ENCODE measurements around the gene AFAP1L1. TPM values are rescaled to one million over a fixed set of nuclear protein-coding genes. Genes with fewer than 3 reads are reported as not detected.

Gene AFAP1L1
- total RNA-seq, 1 donor from 2014 or later = 0.36 TPM

DNA sequence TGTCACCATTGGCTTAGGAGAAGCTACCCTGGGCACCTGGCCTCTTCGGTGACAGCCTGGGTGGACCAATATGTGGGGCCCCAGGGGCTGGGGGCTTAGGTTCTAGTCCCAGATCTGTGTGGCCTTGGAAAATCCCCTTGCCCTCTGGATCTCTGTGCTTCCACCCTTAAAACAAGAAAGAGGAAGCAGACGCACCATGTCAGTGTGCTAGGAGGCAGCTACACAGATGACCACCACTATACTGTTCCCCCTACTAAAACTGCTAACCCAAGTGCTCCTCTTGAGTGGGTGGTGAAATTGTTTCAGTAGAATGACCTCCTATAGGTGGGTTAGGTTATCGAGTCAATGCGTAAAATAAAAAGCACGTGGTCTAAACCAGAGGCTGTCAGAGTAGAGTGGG lies 31.0 kb downstream of the AFAP1L1 start:
- TF ChIP-seq CTCF (IDR thresholded peaks at IDR 0.05) (no peak), EZH2phosphoT487 (IDR thresholded peaks at IDR 0.05) (no peak), EZH2 (IDR thresholded peaks at IDR 0.05) (no peak)
- H3K36me3 ChIP-seq = no peaks in the 10 kb centered on the region
- no peaks in the 10 kb centered on the region for H3K79me2 ChIP-seq (ENCODE audit: low read depth)
- no peaks in the 10 kb centered on the region for H3K4me1 ChIP-seq
- no peak for DNase-seq (ENCODE audit: low spot score)
- Mint-ChIP-seq H3K27me3 (ENCODE audit: insufficient read depth, low read depth) (peaks cover 6% of the 10 kb centered on the region), H3K4me1 (peaks cover 8% of the 10 kb centered on the region), H3K36me3 (no peaks in the 10 kb centered on the region), H3K27ac (no peak overlapping the region), H3K4me3 (no peak overlapping the region), H3K9me3 (no peaks in the 10 kb centered on the region)
- H3K9ac ChIP-seq = no peak overlapping the region
- no peak overlapping the region for H3K4me3 ChIP-seq
- no peaks in the 10 kb centered on the region for H3K9me3 ChIP-seq (ENCODE audit: low read depth)
- H3K27me3 ChIP-seq = no peaks in the 10 kb centered on the region
- no peaks in the 10 kb centered on the region for H4K20me1 ChIP-seq (ENCODE audit: low read depth)
- no peak overlapping the region for H3K27ac ChIP-seq
- H3F3A ChIP-seq (ENCODE audit: low read depth) = no peaks in the 10 kb centered on the region
- H2AFZ ChIP-seq (replicated peaks) = no peak overlapping the region
- H3K4me2 ChIP-seq = no peak overlapping the region

GRCh38 chr5:149303210-149303609 lies 31.6 kb downstream of the AFAP1L1 start:
- Histone ChIP-seq H3K27ac (no peak overlapping the region), H3K9me3 (ENCODE audit: low read depth) (no peaks in the 10 kb centered on the region), H3K36me3 (no peaks in the 10 kb centered on the region), H3F3A (ENCODE audit: low read depth) (no peaks in the 10 kb centered on the region), H3K4me1 (no peaks in the 10 kb centered on the region), H4K20me1 (ENCODE audit: low read depth) (no peaks in the 10 kb centered on the region), H3K27me3 (no peaks in the 10 kb centered on the region), H2AFZ (replicated peaks) (no peak overlapping the region), H3K4me3 (no peak overlapping the region), H3K79me2 (ENCODE audit: low read depth) (no peaks in the 10 kb centered on the region), H3K4me2 (no peak overlapping the region), H3K9ac (no peak overlapping the region)
- TF ChIP-seq EZH2phosphoT487 (IDR thresholded peaks at IDR 0.05) = no peak
- no peak for TF ChIP-seq EZH2 (IDR thresholded peaks at IDR 0.05)
- TF ChIP-seq CTCF (IDR thresholded peaks at IDR 0.05) = no peak
- H3K27me3 Mint-ChIP-seq (ENCODE audit: insufficient read depth, low read depth) = peaks cover 3% of the 10 kb centered on the region
- no peak overlapping the region for H3K4me3 Mint-ChIP-seq
- no peaks in the 10 kb centered on the region for H3K9me3 Mint-ChIP-seq
- no peak for DNase-seq (ENCODE audit: low spot score)
- no peak overlapping the region for H3K27ac Mint-ChIP-seq
- peaks cover 8% of the 10 kb centered on the region for H3K4me1 Mint-ChIP-seq
- H3K36me3 Mint-ChIP-seq = no peaks in the 10 kb centered on the region

GRCh38 chr5:149304195-149305078 lies 32.8 kb downstream of the AFAP1L1 start:
- Histone ChIP-seq H3K9ac (no peak overlapping the region), H3K27ac (no peak overlapping the region), H3K79me2 (ENCODE audit: low read depth) (no peaks in the 10 kb centered on the region), H3K4me3 (no peak overlapping the region), H3K9me3 (ENCODE audit: low read depth) (no peaks in the 10 kb centered on the region), H3K27me3 (no peaks in the 10 kb centered on the region), H3K4me2 (no peak overlapping the region), H2AFZ (replicated peaks) (no peak overlapping the region), H3F3A (ENCODE audit: low read depth) (no peaks in the 10 kb centered on the region), H3K4me1 (no peaks in the 10 kb centered on the region), H4K20me1 (ENCODE audit: low read depth) (no peaks in the 10 kb centered on the region), H3K36me3 (no peaks in the 10 kb centered on the region)
- no peak overlapping the region for H3K4me3 Mint-ChIP-seq
- H3K27ac Mint-ChIP-seq = no peak overlapping the region
- TF ChIP-seq CTCF (IDR thresholded peaks at IDR 0.05) = no peak
- no peak for TF ChIP-seq EZH2phosphoT487 (IDR thresholded peaks at IDR 0.05)
- TF ChIP-seq EZH2 (IDR thresholded peaks at IDR 0.05) = no peak
- DNase-seq (ENCODE audit: low spot score) = no peak
- H3K9me3 Mint-ChIP-seq = no peaks in the 10 kb centered on the region
- H3K27me3 Mint-ChIP-seq (ENCODE audit: insufficient read depth, low read depth) = peaks cover 3% of the 10 kb centered on the region
- H3K4me1 Mint-ChIP-seq = peaks cover 8% of the 10 kb centered on the region
- H3K36me3 Mint-ChIP-seq = no peaks in the 10 kb centered on the region

Measured in neural progenitor cell (in vitro differentiated cells).